K562 (cell line): ENCODE results near the gene OR6S1. TPM values are rescaled to one million over a fixed set of nuclear protein-coding genes. Genes with fewer than 3 reads are reported as not detected.

Experiments used
- CBFB ChIP-seq: sonication (generic); formaldehyde crosslinking; IDR thresholded peaks from 2 replicates; pipeline ENCODE4 v1.4.0; 2020; ENCODE audit warnings: mild to moderate bottlenecking, missing genetic modification reagents
- CBX2 ChIP-seq: fragments of 200-600 bp; sonication (generic); IDR thresholded peaks from one replicate; pipeline ENCODE4 v1.6.1; 2012; ENCODE audit warnings: mild to moderate bottlenecking, low read length, inconsistent platforms; ENCODE audit not compliant: insufficient read depth, poor library complexity, severe bottlenecking
- CHD1 ChIP-seq: fragments of 200-600 bp; sonication (generic); IDR thresholded peaks from one replicate; pipeline ENCODE4 v1.6.1; 2012; ENCODE audit warnings: mild to moderate bottlenecking, moderate library complexity, low read length, inconsistent platforms
- ETS2 ChIP-seq: IDR thresholded peaks from 2 replicates; pipeline ENCODE4 v1.6.1; 2016; ENCODE audit warnings: borderline replicate concordance, missing genetic modification characterization, mild to moderate bottlenecking, moderate library complexity, missing compliant biosample characterization; ENCODE audit not compliant: poor library complexity, severe bottlenecking
- ETV6 ChIP-seq, 3 experiments: fragments of 150-350 bp in 1 of 3; sonication (generic) in 1 of 3; formaldehyde crosslinking in 1 of 3; IDR thresholded peaks; 2 replicates each; pipeline versions ENCODE4 v1.6.1 to v1.8.0; 2014 to 2022; ENCODE audit warnings: borderline replicate concordance in 2 of 3, low read depth in 2 of 3, antibody characterized with exemption in 1 of 3, low read length in 1 of 3, mild to moderate bottlenecking in 1 of 3, missing genetic modification reagents in 1 of 3
- GABPA ChIP-seq: fragments of 200-800 bp; sonication (Bioruptor generic); conservative IDR thresholded peaks from 2 replicates; pipeline ENCODE4 v1.6.1; 2016; ENCODE audit warnings: low read depth, missing genetic modification characterization, missing compliant biosample characterization
- GABPB1 ChIP-seq: sonication (generic); formaldehyde crosslinking; IDR thresholded peaks from 2 replicates; pipeline ENCODE4 v1.8.0; 2022; ENCODE audit warnings: mild to moderate bottlenecking, missing genetic modification reagents
- HDAC3 ChIP-seq: fragments of 450-650 bp; IDR thresholded peaks from 2 replicates; pipeline ENCODE4 v1.6.1; 2018; ENCODE audit warnings: borderline replicate concordance, mild to moderate bottlenecking, moderate library complexity; ENCODE audit not compliant: partially characterized antibody
- HOXB6 ChIP-seq: fragments of 250-450 bp; sonication (Bioruptor Pico); IDR thresholded peaks from 2 replicates; pipeline ENCODE4 v1.5.1; 2022; ENCODE audit warnings: mild to moderate bottlenecking, borderline replicate concordance
- JUNB ChIP-seq: fragments of 450-650 bp; formaldehyde crosslinking; conservative IDR thresholded peaks from 2 replicates; pipeline ENCODE4 v1.4.0; 2020; ENCODE audit warnings: mild to moderate bottlenecking
- KLF10 ChIP-seq: fragments of 250-450 bp; sonication (Bioruptor Pico); IDR thresholded peaks from 2 replicates; pipeline ENCODE4 v1.6.1; 2021; ENCODE audit warnings: matching md5 sums
- LCOR ChIP-seq: sonication (generic); formaldehyde crosslinking; IDR thresholded peaks from 2 replicates; pipeline ENCODE4 v1.8.0; 2022; ENCODE audit warnings: mild to moderate bottlenecking, missing genetic modification reagents
- PHF20 ChIP-seq: fragments of 450-650 bp; IDR thresholded peaks from 2 replicates; pipeline ENCODE4 v1.6.1; 2018; ENCODE audit not compliant: partially characterized antibody
- POLR2G ChIP-seq: fragments of 200-400 bp; formaldehyde crosslinking; IDR thresholded peaks from 2 replicates; pipeline ENCODE4 v1.6.1; 2017; ENCODE audit warnings: low read depth, mild to moderate bottlenecking, antibody characterized with exemption, low read length, moderate library complexity
- PTRF ChIP-seq: fragments of 450-650 bp; IDR thresholded peaks from 2 replicates; pipeline ENCODE4 v1.6.1; 2016; ENCODE audit warnings: mild to moderate bottlenecking, missing genetic modification characterization, missing compliant biosample characterization
- RAD21 ChIP-seq, 2 experiments: fragments of 250-450 bp in 1 of 2; fragments of 450-650 bp in 1 of 2; sonication (Bioruptor Pico) in 1 of 2; formaldehyde crosslinking in 1 of 2; IDR thresholded peaks in 1 of 2; conservative IDR thresholded peaks in 1 of 2; 2 replicates each; pipeline versions ENCODE4 v1.4.0 to v1.8.0; 2020 to 2022; ENCODE audit warnings: mild to moderate bottlenecking in 2 of 2, moderate library complexity in 1 of 2
- SMAD2 ChIP-seq: fragments of 150-350 bp; IDR thresholded peaks from 2 replicates; pipeline ENCODE4 v1.6.1; 2014; ENCODE audit warnings: low read depth, mild to moderate bottlenecking, low read length
- SRF ChIP-seq, 2 experiments: fragments of 250-450, 450-650 bp in 1 of 2; sonication (Bioruptor Pico) in 1 of 2; sonication (generic) in 1 of 2; formaldehyde crosslinking; IDR thresholded peaks; 2 replicates each; pipeline versions ENCODE4 v1.5.0 to v1.5.1; 2020 to 2022; ENCODE audit warnings: mild to moderate bottlenecking in 1 of 2, missing genetic modification reagents in 1 of 2
- TRIM25 ChIP-seq: fragments of 450-650 bp; IDR thresholded peaks from 2 replicates; pipeline ENCODE4 v1.7.0; 2016; ENCODE audit warnings: borderline replicate concordance
- ZC3H11A ChIP-seq: IDR thresholded peaks from 2 replicates; pipeline ENCODE4 v1.6.1; 2012; ENCODE audit warnings: low read depth, low read length, improper control_type of control experiment
- ZFX ChIP-seq: sonication (generic); formaldehyde crosslinking; IDR thresholded peaks from 2 replicates; pipeline ENCODE4 v1.8.0; 2022; ENCODE audit warnings: mild to moderate bottlenecking, missing genetic modification reagents, moderate library complexity
- ZNF41 ChIP-seq: fragments of 250-450 bp; sonication (Bioruptor Pico); conservative IDR thresholded peaks from 2 replicates; pipeline ENCODE4 v1.4.0; 2020; ENCODE audit warnings: mild to moderate bottlenecking
- ZNF436 ChIP-seq: fragments of 250-450, 450-650 bp; sonication (Bioruptor Pico); formaldehyde crosslinking; IDR thresholded peaks from 2 replicates; pipeline ENCODE4 v1.7.0; 2020; ENCODE audit warnings: mild to moderate bottlenecking
- ZZZ3 ChIP-seq: fragments of 450-650 bp; IDR thresholded peaks from 2 replicates; pipeline ENCODE4 v1.6.1; 2016; ENCODE audit warnings: antibody characterized with exemption, mild to moderate bottlenecking, moderate library complexity
- polyA plus RNA-seq, 8 experiments: library from polyadenylated mRNA; depleted of rRNA in 4 of 8; stranded (reverse) in 5 of 8; unstranded in 3 of 8; fragments of >200 nt; fragmentation: Nextera tagmentation in 2 of 8; fragmentation: Illumina TruSeq in 1 of 8; extraction: Ambion mirVana in 2 of 8; extraction: Trizol in 1 of 8; gene quantifications; 2 replicates each; pipeline versions ENCODE4 v1.2.1 to v1.2.3, GENCODE V29; 2011 to 2014; ENCODE audit warnings: inconsistent platforms in 1 of 8, missing spikeins in 1 of 8
- total RNA-seq, 7 experiments: library from RNA; depleted of rRNA in 6 of 7; stranded (reverse); fragments of >200 nt in 6 of 7; fragmentation: Illumina TruSeq in 2 of 7; extraction: Trizol in 2 of 7; gene quantifications; 2 replicates each; pipeline versions ENCODE4 v1.2.1 to v1.2.3, GENCODE V29; 2011 to 2021; ENCODE audit warnings: low replicate concordance in 1 of 7
- TF ChIP-seq, protein P1 (sequence below): fragments of 450-650 bp; conservative IDR thresholded peaks from 2 replicates; pipeline ENCODE4 v1.6.1; 2016; ENCODE audit warnings: missing genetic modification characterization, low read depth, mild to moderate bottlenecking, control low read depth, missing compliant biosample characterization

Gene OR6S1
- total and polyA plus RNA-seq, 9 of the 15 experiments (the other 6 are each of a cell fraction or from before 2014, with no cell fraction given): not detected

GRCh38 chr14:20632831-20633691 lies 8.4 kb downstream of the OR6S1 start (continued):
- TF ChIP-seq ZFX (CRISPR knock-in tag) (no peak), ZC3H11A (no peak), POLR2G (no peak), CBX2 (no peak), PHF20 (no peak), GABPB1 (CRISPR knock-in tag) (no peak), CHD1 (no peak), LCOR (CRISPR knock-in tag) (0 out of 2 replicates have a peak, but pooled peaks have one; percentile 20), KLF10 (no peak), CBFB (CRISPR knock-in tag) (no peak), GABPA (no peak), ZZZ3 (no peak), JUNB (no peak), SRF (CRISPR knock-in tag; IDR thresholded peaks at IDR 0.05) (no peak), ETV6 (IDR thresholded peaks at IDR 0.05; ENCODE audit: borderline replicate concordance in 1 of 2, low read depth in 2 of 2, low read length in 1 of 2) (no peak; a peak in 1 of 4 replicates), ETV6 (CRISPR knock-in tag; IDR thresholded peaks at IDR 0.05; ENCODE audit: borderline replicate concordance) (no peak), ZNF41 (CRISPR knock-in tag) (no peak), HOXB6 (CRISPR knock-in tag) (no peak), ETS2 (tag) (no peak), HDAC3 (peak; percentile 36), ZNF436 (CRISPR knock-in tag) (no peak), PTRF (tag) (no peak), RAD21 (CRISPR knock-in tag; conservative IDR thresholded peaks at IDR 0.05 in 1 of 2, IDR thresholded peaks at IDR 0.05 in 1 of 2) (no peak), TRIM25 (no peak), SMAD2 (no peak)
- TF ChIP-seq, protein P1, sequence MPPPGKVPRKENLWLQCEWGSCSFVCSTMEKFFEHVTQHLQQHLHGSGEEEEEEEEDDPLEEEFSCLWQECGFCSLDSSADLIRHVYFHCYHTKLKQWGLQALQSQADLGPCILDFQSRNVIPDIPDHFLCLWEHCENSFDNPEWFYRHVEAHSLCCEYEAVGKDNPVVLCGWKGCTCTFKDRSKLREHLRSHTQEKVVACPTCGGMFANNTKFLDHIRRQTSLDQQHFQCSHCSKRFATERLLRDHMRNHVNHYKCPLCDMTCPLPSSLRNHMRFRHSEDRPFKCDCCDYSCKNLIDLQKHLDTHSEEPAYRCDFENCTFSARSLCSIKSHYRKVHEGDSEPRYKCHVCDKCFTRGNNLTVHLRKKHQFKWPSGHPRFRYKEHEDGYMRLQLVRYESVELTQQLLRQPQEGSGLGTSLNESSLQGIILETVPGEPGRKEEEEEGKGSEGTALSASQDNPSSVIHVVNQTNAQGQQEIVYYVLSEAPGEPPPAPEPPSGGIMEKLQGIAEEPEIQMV (tag): no peak
